Measurements from ENCODE around the gene MBNL3. TPM values are rescaled to one million over a fixed set of nuclear protein-coding genes. Genes with fewer than 3 reads are reported as not detected.

Gene MBNL3
- total RNA-seq, 4 donors from 2014 or later: 9.2 to 19.0 (median 15.9) TPM

DNA sequence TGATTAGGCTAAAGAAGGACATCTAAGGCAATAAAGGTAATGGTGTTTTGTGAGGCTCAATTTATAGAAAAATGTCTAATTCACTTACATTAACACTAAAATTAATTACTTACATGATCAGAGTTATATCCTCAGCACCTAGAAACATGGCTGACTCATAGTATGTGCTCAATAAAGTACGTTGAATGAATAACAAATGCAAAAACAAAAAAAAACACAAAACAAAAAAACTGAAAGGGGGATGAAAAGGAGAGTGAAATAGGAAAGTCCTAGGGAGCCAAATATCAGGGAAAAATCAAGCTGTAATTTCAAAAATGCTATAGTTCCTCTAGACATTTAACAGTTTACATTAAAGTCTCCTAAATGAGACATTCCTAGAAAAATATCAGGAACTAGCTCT lies 18.7 kb downstream of the MBNL3 start:
- DNase-seq (ENCODE audit: low spot score in 2 of 2): no peak
- H3K27ac ChIP-seq: no peak overlapping the region
- TF ChIP-seq, protein P1, sequence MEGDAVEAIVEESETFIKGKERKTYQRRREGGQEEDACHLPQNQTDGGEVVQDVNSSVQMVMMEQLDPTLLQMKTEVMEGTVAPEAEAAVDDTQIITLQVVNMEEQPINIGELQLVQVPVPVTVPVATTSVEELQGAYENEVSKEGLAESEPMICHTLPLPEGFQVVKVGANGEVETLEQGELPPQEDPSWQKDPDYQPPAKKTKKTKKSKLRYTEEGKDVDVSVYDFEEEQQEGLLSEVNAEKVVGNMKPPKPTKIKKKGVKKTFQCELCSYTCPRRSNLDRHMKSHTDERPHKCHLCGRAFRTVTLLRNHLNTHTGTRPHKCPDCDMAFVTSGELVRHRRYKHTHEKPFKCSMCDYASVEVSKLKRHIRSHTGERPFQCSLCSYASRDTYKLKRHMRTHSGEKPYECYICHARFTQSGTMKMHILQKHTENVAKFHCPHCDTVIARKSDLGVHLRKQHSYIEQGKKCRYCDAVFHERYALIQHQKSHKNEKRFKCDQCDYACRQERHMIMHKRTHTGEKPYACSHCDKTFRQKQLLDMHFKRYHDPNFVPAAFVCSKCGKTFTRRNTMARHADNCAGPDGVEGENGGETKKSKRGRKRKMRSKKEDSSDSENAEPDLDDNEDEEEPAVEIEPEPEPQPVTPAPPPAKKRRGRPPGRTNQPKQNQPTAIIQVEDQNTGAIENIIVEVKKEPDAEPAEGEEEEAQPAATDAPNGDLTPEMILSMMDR (IDR thresholded peaks at IDR 0.05): no peak
- TF ChIP-seq POLR2A (IDR thresholded peaks at IDR 0.05): no peak
- no peak for TF ChIP-seq EP300 (IDR thresholded peaks at IDR 0.05)
- no peaks in the 10 kb centered on the region for H3K36me3 ChIP-seq
- no peaks in the 10 kb centered on the region for H3K4me1 ChIP-seq
- no peaks in the 10 kb centered on the region for H3K9me3 ChIP-seq
- H3K4me3 ChIP-seq: no peak overlapping the region
- WGBS, 2 donors: 61 to 92% methylated on average over 1 of the region's 1 CpG
- peaks cover 0 to 4% of the 10 kb centered on the region in 2 donors for H3K27me3 ChIP-seq

DNA sequence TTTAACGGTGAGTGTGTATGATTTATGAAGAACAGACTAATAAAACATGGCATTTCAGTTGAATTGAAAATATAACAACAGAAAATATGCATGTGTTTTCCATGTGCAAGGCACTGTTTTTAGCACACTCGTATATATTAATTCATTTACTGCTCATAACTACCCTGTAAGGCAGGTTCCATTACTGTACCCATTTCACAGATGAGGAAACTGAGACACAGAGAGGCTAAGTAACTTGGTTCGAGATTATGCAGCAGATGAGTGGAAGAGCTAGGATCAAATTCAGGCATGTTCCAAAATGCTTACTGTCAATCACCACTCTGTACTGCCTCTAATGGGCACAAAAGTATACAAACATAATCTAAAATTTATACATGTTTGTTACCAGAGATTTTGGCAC lies 20.4 kb downstream of the MBNL3 start:
- Histone ChIP-seq H3K4me3 (no peak overlapping the region), H3K27ac (no peak overlapping the region), H3K4me1 (no peaks in the 10 kb centered on the region), H3K9me3 (no peaks in the 10 kb centered on the region), H3K27me3 (peaks cover 0 to 12% of the 10 kb centered on the region in 2 donors), H3K36me3 (no peaks in the 10 kb centered on the region)
- DNase-seq (ENCODE audit: low spot score in 2 of 2): no peak
- TF ChIP-seq EP300 (IDR thresholded peaks at IDR 0.05): no peak
- TF ChIP-seq POLR2A (IDR thresholded peaks at IDR 0.05): no peak
- TF ChIP-seq, protein P1 (IDR thresholded peaks at IDR 0.05): no peak
- WGBS, 2 donors: 61 to 71% methylated on average over 3 of the region's 3 CpGs

DNA sequence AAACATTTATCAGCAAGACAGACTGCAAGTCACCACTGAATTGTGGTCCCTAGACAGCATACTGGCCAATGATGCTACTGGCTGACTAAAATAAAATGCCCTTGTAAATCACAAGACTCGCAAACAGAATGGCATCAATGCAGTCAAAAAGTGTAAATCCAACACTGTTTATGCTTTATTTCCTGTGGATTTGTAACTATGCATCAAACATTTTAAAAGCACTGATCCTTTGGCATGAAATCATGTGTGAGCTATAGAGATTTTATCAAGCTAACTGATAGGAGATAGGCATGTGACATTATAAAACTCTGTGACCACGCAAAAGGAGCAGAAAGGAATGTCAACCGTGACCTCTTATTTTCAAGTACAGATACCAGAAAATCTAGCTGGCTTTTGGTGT lies 20.8 kb downstream of the MBNL3 start:
- TF ChIP-seq EP300 (IDR thresholded peaks at IDR 0.05): no peak
- TF ChIP-seq, protein P1 (IDR thresholded peaks at IDR 0.05): no peak
- TF ChIP-seq POLR2A (IDR thresholded peaks at IDR 0.05): no peak
- peaks cover 0 to 12% of the 10 kb centered on the region in 2 donors for H3K27me3 ChIP-seq
- no peak overlapping the region for H3K27ac ChIP-seq
- no peaks in the 10 kb centered on the region for H3K4me1 ChIP-seq
- no peak overlapping the region for H3K4me3 ChIP-seq
- no peak for DNase-seq (ENCODE audit: low spot score in 2 of 2)
- no peaks in the 10 kb centered on the region for H3K36me3 ChIP-seq
- 69 to 76% methylated on average over 3 of the region's 3 CpGs for WGBS, 2 donors
- no peaks in the 10 kb centered on the region for H3K9me3 ChIP-seq

DNA sequence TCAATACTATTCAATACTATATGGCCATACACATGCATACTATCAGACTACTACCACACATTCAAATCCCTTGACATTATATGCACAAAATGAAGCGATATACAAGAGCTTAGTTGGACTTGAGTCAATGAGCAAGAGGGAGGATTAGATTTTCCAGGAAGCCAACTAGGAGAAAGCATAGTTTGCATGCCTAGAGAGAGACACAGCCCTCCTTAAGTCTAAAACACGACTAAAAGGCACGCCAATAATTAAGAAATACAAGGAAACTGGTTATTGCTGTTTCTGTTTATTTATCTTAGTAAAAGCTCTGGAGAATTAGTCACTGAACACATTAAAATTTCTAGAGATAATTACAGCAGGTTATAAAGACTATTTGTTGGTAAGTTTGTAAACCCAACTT lies 21.8 kb downstream of the MBNL3 start:
- no peaks in the 10 kb centered on the region for H3K4me1 ChIP-seq
- H3K27me3 ChIP-seq: peaks cover 0 to 12% of the 10 kb centered on the region in 2 donors
- no peaks in the 10 kb centered on the region for H3K36me3 ChIP-seq
- H3K4me3 ChIP-seq: no peak overlapping the region
- WGBS, 2 donors: 41 to 54% methylated on average over 3 of the region's 3 CpGs
- no peak for DNase-seq (ENCODE audit: low spot score in 2 of 2)
- TF ChIP-seq, protein P1 (IDR thresholded peaks at IDR 0.05): no peak
- no peak for TF ChIP-seq POLR2A (IDR thresholded peaks at IDR 0.05)
- no peak for TF ChIP-seq EP300 (IDR thresholded peaks at IDR 0.05)
- no peaks in the 10 kb centered on the region for H3K9me3 ChIP-seq
- no peak overlapping the region for H3K27ac ChIP-seq

DNA sequence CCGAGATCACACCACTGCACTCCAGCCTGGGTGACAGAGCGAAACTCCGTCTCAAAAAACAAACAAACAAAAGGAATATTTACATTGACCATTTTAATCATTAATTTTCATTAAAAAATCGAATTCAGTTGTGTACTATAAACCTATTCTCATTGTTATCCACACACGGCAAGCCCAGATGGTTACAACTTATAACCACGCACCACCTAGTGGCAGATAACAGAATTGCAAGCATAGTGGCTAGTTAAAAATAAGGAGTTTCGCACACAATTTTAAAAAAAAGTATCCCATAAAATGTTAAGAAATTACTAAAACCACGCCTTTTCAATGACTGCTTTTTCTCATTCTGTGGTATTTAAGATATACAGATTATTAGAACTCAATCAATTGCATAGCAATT lies 25.4 kb downstream of the MBNL3 start:
- WGBS, 2 donors: 59 to 76% methylated on average over 8 of the region's 8 CpGs
- no peak overlapping the region for H3K27ac ChIP-seq
- DNase-seq (ENCODE audit: low spot score in 2 of 2): no peak

More for the DNA sequence above, 25.4 kb downstream of the MBNL3 start:
- no peaks in the 10 kb centered on the region for H3K36me3 ChIP-seq
- H3K4me1 ChIP-seq: no peaks in the 10 kb centered on the region
- H3K9me3 ChIP-seq: no peaks in the 10 kb centered on the region
- no peak overlapping the region for H3K4me3 ChIP-seq
- TF ChIP-seq, protein P1 (IDR thresholded peaks at IDR 0.05): peak in 2 of 5 experiments; percentile 12 to 19
- TF ChIP-seq POLR2A (IDR thresholded peaks at IDR 0.05): no peak
- peaks cover 0 to 8% of the 10 kb centered on the region in 2 donors for H3K27me3 ChIP-seq
